NB4 (cell line): ENCODE results near the gene OCLN.

ENCODE experiments used
- MYC ChIP-seq: IDR thresholded peaks from 2 replicates; pipeline ENCODE4 v1.6.1; 2011; ENCODE audit warnings: low read depth, low read length
- POLR2A ChIP-seq: IDR thresholded peaks from 2 replicates; pipeline ENCODE4 v1.6.1; 2011; ENCODE audit warnings: mild to moderate bottlenecking; ENCODE audit not compliant: insufficient read length; ENCODE audit errors: extremely low read depth
- TF ChIP-seq, protein P1 (sequence below): IDR thresholded peaks from one replicate; pipeline ENCODE4 v1.5.1; 2012; ENCODE audit warnings: low read depth, low read length
- TF ChIP-seq, protein P2 (sequence below): IDR thresholded peaks from 2 replicates; pipeline ENCODE4 v1.6.1; 2011; ENCODE audit warnings: low read depth, low read length

DNA sequence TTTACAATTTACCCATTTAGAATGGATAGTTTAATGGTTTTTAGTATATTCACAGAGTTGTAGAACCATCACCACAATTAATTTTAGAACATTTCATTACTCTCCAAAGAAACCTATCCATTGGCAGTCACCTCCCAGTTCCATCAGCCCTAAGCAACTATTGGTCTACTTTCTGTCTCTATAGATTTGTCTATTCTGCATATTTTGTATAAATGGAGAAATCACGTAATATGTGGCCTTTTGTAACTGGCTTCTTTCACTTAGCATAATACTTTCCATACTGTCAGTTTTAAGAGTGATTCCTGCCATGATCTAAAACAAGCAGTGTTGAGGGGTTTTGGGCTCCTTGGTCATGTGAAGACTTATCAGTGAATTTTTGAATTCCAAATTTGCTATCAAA is 12.7 kb downstream of the OCLN start:
- TF ChIP-seq, protein P1, sequence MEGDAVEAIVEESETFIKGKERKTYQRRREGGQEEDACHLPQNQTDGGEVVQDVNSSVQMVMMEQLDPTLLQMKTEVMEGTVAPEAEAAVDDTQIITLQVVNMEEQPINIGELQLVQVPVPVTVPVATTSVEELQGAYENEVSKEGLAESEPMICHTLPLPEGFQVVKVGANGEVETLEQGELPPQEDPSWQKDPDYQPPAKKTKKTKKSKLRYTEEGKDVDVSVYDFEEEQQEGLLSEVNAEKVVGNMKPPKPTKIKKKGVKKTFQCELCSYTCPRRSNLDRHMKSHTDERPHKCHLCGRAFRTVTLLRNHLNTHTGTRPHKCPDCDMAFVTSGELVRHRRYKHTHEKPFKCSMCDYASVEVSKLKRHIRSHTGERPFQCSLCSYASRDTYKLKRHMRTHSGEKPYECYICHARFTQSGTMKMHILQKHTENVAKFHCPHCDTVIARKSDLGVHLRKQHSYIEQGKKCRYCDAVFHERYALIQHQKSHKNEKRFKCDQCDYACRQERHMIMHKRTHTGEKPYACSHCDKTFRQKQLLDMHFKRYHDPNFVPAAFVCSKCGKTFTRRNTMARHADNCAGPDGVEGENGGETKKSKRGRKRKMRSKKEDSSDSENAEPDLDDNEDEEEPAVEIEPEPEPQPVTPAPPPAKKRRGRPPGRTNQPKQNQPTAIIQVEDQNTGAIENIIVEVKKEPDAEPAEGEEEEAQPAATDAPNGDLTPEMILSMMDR, result no peak
- no peak for TF ChIP-seq POLR2A
- TF ChIP-seq, protein P2, sequence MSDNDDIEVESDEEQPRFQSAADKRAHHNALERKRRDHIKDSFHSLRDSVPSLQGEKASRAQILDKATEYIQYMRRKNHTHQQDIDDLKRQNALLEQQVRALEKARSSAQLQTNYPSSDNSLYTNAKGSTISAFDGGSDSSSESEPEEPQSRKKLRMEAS, result no peak
- no peak for TF ChIP-seq MYC
